OCI-LY3 (cell line): ENCODE measurements around the gene KLHL36.

ENCODE experiments used
- EZH2phosphoT487 ChIP-seq: fragments of 200-600 bp; shearing (Covaris generic); IDR thresholded peaks from 2 replicates; pipeline ENCODE4 v1.6.1; 2018; ENCODE audit warnings: antibody characterized with exemption, mixed run types, low read depth
- TF ChIP-seq, protein P1 (sequence below): fragments of 200-600, 300-600 bp; sonication (generic); IDR thresholded peaks from 2 replicates; pipeline ENCODE4 v1.5.1; 2014; ENCODE audit warnings: antibody characterized with exemption, low read length, low read depth

- TF ChIP-seq, protein P1, sequence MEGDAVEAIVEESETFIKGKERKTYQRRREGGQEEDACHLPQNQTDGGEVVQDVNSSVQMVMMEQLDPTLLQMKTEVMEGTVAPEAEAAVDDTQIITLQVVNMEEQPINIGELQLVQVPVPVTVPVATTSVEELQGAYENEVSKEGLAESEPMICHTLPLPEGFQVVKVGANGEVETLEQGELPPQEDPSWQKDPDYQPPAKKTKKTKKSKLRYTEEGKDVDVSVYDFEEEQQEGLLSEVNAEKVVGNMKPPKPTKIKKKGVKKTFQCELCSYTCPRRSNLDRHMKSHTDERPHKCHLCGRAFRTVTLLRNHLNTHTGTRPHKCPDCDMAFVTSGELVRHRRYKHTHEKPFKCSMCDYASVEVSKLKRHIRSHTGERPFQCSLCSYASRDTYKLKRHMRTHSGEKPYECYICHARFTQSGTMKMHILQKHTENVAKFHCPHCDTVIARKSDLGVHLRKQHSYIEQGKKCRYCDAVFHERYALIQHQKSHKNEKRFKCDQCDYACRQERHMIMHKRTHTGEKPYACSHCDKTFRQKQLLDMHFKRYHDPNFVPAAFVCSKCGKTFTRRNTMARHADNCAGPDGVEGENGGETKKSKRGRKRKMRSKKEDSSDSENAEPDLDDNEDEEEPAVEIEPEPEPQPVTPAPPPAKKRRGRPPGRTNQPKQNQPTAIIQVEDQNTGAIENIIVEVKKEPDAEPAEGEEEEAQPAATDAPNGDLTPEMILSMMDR, result no peak
- TF ChIP-seq EZH2phosphoT487, result no peak
Measured at GRCh38 chr16:84663433-84664101, 15.3 kb downstream of the KLHL36 start.
